ENCODE results near the gene HCFC1R1. TPM values are rescaled to one million over a fixed set of nuclear protein-coding genes. Genes with fewer than 3 reads are reported as not detected.
A peak's percentile ranks its signal among the peaks of the same experiment; 100 is the strongest.

The HCFC1R1 gene
- total RNA-seq, 1 donor from 2014 or later: 47.0 TPM

DNA sequence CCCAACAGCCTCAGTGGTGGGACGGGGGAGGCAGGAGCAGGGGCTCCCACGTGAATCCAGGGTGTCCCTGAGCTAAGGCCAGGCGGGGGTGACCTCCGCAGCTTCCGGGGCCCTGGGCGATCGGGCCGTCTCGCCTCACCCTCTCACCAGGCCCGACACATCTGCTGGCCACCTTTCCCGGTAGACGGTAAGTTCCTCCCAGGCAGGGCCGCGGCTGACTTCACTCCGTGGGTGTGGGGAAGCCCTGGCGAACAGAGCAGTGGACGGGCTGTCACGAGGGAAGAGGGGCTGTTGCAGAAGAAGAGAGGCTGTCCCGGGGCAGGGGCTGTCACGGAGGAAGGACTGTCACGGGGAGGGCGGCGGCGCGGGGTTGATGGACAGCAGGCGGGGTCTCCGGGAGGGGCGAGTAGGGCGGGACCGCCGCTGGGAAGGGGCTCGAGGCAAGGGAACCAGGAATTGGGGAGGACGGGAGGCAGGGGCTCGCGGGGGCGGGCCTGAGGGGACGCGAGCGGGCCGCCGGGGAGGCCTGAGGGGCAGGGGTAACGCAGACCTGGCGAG is 44.0 kb downstream of the HCFC1R1 start:
- H3K4me3 Mint-ChIP-seq (ENCODE audit: unreplicated experiment): peak overlapping the region; percentile 74
- H3K27ac Mint-ChIP-seq (ENCODE audit: unreplicated experiment): no peak overlapping the region
- no peaks in the 10 kb centered on the region for H3K9me3 Mint-ChIP-seq (ENCODE audit: unreplicated experiment)
- H3K4me1 Mint-ChIP-seq (ENCODE audit: low read depth, unreplicated experiment): peaks cover 3% of the 10 kb centered on the region
- H3K27me3 ChIP-seq (ENCODE audit: insufficient read depth, low read length): no peaks in the 10 kb centered on the region
- peak overlapping the region; percentile 97 for H3K4me2 ChIP-seq (ENCODE audit: low read length)
- H4K20me1 ChIP-seq (ENCODE audit: insufficient read depth, low read length): no peaks in the 10 kb centered on the region
- peak overlapping the region; percentile 77 for H3K27ac ChIP-seq (ENCODE audit: low read depth, low read length)
- peaks cover 6% of the 10 kb centered on the region for H3K79me2 ChIP-seq (ENCODE audit: insufficient read depth, low read length)
- no peaks in the 10 kb centered on the region for H3K36me3 ChIP-seq (ENCODE audit: insufficient read depth, low read length)
- H3K4me1 ChIP-seq (ENCODE audit: insufficient read depth, low read length): peaks cover 17% of the 10 kb centered on the region
- peak overlapping the region; percentile 68 for H3K4me3 ChIP-seq (ENCODE audit: insufficient read depth, low read depth, low read length)
- H3K27me3 Mint-ChIP-seq (ENCODE audit: low read depth, unreplicated experiment): peaks cover 10% of the 10 kb centered on the region
- peak overlapping the region; percentile 92 for H3K9ac ChIP-seq (ENCODE audit: low read length)
- H2AFZ ChIP-seq (ENCODE audit: low read depth, low read length): peak overlapping the region; percentile 97
- DNase-seq (ENCODE audit: low read depth) (no peak), FAIRE-seq (no peak)
- H3K9me3 ChIP-seq (ENCODE audit: insufficient read depth, low read depth, low read length): no peaks in the 10 kb centered on the region
- H3K36me3 Mint-ChIP-seq (ENCODE audit: low read depth, unreplicated experiment): no peaks in the 10 kb centered on the region
- TF ChIP-seq EZH2 (IDR thresholded peaks at IDR 0.05; ENCODE audit: insufficient read depth, low read length) (no peak), CTCF (IDR thresholded peaks at IDR 0.05; ENCODE audit: insufficient read depth, low read depth, low read length) (no peak)

DNA sequence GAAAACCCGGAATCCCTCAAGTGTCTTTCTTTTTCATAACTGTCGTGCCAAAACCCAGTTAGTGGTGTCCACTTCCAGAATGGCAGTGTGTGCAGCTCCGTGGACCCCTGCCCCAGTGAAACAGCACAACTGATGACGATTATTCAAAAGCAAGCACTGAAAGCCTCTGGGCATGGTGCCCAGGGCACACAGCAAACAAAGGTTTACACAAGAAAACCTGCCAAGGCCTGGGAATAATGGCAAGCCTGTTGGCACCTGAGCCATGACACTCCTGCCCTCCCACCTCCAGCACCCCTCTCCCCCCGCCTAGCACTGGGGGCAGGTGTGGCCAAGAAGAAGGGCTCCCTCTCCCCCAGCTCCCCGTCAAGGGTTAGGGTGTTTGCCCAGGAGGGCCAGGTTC is 46.3 kb downstream of the HCFC1R1 start:
- Mint-ChIP-seq H3K27ac (ENCODE audit: unreplicated experiment) (no peak overlapping the region), H3K9me3 (ENCODE audit: unreplicated experiment) (no peaks in the 10 kb centered on the region), H3K4me3 (ENCODE audit: unreplicated experiment) (no peak overlapping the region), H3K36me3 (ENCODE audit: low read depth, unreplicated experiment) (no peaks in the 10 kb centered on the region), H3K4me1 (ENCODE audit: low read depth, unreplicated experiment) (peaks cover 3% of the 10 kb centered on the region), H3K27me3 (ENCODE audit: low read depth, unreplicated experiment) (peaks cover 10% of the 10 kb centered on the region)
- no peaks in the 10 kb centered on the region for H3K27me3 ChIP-seq (ENCODE audit: insufficient read depth, low read length)
- H2AFZ ChIP-seq (ENCODE audit: low read depth, low read length): no peak overlapping the region
- FAIRE-seq: no peak
- H4K20me1 ChIP-seq (ENCODE audit: insufficient read depth, low read length): peaks cover 6% of the 10 kb centered on the region
- no peaks in the 10 kb centered on the region for H3K36me3 ChIP-seq (ENCODE audit: insufficient read depth, low read length)
- H3K27ac ChIP-seq (ENCODE audit: low read depth, low read length): no peak overlapping the region
- DNase-seq (ENCODE audit: low read depth): no peak
- no peak overlapping the region for H3K9ac ChIP-seq (ENCODE audit: low read length)
- peaks cover 6% of the 10 kb centered on the region for H3K79me2 ChIP-seq (ENCODE audit: insufficient read depth, low read length)
- no peaks in the 10 kb centered on the region for H3K9me3 ChIP-seq (ENCODE audit: insufficient read depth, low read depth, low read length)
- H3K4me1 ChIP-seq (ENCODE audit: insufficient read depth, low read length): peaks cover 17% of the 10 kb centered on the region
- H3K4me2 ChIP-seq (ENCODE audit: low read length): no peak overlapping the region
- H3K4me3 ChIP-seq (ENCODE audit: insufficient read depth, low read depth, low read length): no peak overlapping the region
- TF ChIP-seq CTCF (IDR thresholded peaks at IDR 0.05; ENCODE audit: insufficient read depth, low read depth, low read length) (no peak), EZH2 (IDR thresholded peaks at IDR 0.05; ENCODE audit: insufficient read depth, low read length) (no peak)

DNA sequence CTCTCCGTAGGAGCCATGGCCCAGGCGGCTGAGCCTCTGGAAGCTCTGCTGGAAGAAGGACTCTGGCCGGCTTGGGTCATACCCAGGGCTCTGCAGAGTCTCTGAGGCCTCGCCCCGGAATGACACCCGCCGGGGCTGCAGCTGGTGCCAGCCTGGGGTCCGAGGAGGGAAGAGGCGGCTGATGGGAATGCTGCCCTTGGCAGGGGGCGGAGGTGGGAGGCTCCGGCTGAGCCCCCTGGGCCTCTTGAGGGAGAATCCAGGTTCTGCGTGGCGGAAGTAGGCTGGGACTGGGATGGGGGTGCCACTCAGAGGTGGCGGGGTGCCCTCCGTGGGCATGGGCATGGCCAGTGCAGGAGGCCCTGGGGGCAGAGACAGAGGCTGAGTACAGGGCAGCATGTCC is 47.1 kb downstream of the HCFC1R1 start:
- TF ChIP-seq CTCF (IDR thresholded peaks at IDR 0.05; ENCODE audit: insufficient read depth, low read depth, low read length): no peak
- TF ChIP-seq EZH2 (IDR thresholded peaks at IDR 0.05; ENCODE audit: insufficient read depth, low read length): no peak
- no peak overlapping the region for H2AFZ ChIP-seq (ENCODE audit: low read depth, low read length)
- H3K36me3 Mint-ChIP-seq (ENCODE audit: low read depth, unreplicated experiment): no peaks in the 10 kb centered on the region
- peaks cover 6% of the 10 kb centered on the region for H3K79me2 ChIP-seq (ENCODE audit: insufficient read depth, low read length)
- H3K27me3 Mint-ChIP-seq (ENCODE audit: low read depth, unreplicated experiment): peaks cover 14% of the 10 kb centered on the region
- H3K4me2 ChIP-seq (ENCODE audit: low read length): no peak overlapping the region
- no peak overlapping the region for H3K4me3 ChIP-seq (ENCODE audit: insufficient read depth, low read depth, low read length)
- H3K9ac ChIP-seq (ENCODE audit: low read length): no peak overlapping the region
- H3K27me3 ChIP-seq (ENCODE audit: insufficient read depth, low read length): no peaks in the 10 kb centered on the region
- H3K27ac ChIP-seq (ENCODE audit: low read depth, low read length): no peak overlapping the region
- peaks cover 11% of the 10 kb centered on the region for H4K20me1 ChIP-seq (ENCODE audit: insufficient read depth, low read length)
- FAIRE-seq (no peak), DNase-seq (ENCODE audit: low read depth) (no peak)
- H3K9me3 Mint-ChIP-seq (ENCODE audit: unreplicated experiment): no peaks in the 10 kb centered on the region
- H3K9me3 ChIP-seq (ENCODE audit: insufficient read depth, low read depth, low read length): no peaks in the 10 kb centered on the region
- peaks cover 1% of the 10 kb centered on the region for H3K4me1 Mint-ChIP-seq (ENCODE audit: low read depth, unreplicated experiment)
- peaks cover 17% of the 10 kb centered on the region for H3K4me1 ChIP-seq (ENCODE audit: insufficient read depth, low read length)
- H3K4me3 Mint-ChIP-seq (ENCODE audit: unreplicated experiment): no peak overlapping the region
- H3K36me3 ChIP-seq (ENCODE audit: insufficient read depth, low read length): no peaks in the 10 kb centered on the region
- no peak overlapping the region for H3K27ac Mint-ChIP-seq (ENCODE audit: unreplicated experiment)
